BE2C (cell line): ENCODE data around the gene CPA3.

ENCODE experiments used
- DNase-seq: peaks from one replicate; pipeline ENCODE4 v3.0.0-alpha.2; 2020
- H3K27me3 ChIP-seq: fragments of 250-450 bp; sonication (Bioruptor Pico); 2 replicates; pipeline ENCODE4 v1.5.1; 2020; ENCODE audit warnings: mild to moderate bottlenecking
- H3K36me3 ChIP-seq: fragments of 250-450 bp; sonication (Bioruptor Pico); 2 replicates; pipeline ENCODE4 v1.5.1; 2020; ENCODE audit warnings: mild to moderate bottlenecking
- H3K4me1 ChIP-seq: fragments of 250-450 bp; sonication (Bioruptor Pico); 2 replicates; pipeline ENCODE4 v1.5.1; 2020
- H3K4me3 ChIP-seq: 2 replicates; pipeline ENCODE4 v1.5.1; 2011; ENCODE audit warnings: low read depth, low read length
- H3K9me3 ChIP-seq: fragments of 250-450 bp; sonication (Bioruptor Pico); 2 replicates; pipeline ENCODE4 v1.5.1; 2020
- TF ChIP-seq, protein P1 (sequence below): IDR thresholded peaks from 2 replicates; pipeline ENCODE4 v1.5.1; 2012; ENCODE audit warnings: mild to moderate bottlenecking, low read depth, low read length

CPA3 gene

GRCh38 chr3:148925845-148926244 lies 60.7 kb downstream of the CPA3 start:
- Histone ChIP-seq H3K9me3 (no peaks in the 10 kb centered on the region), H3K4me1 (no peaks in the 10 kb centered on the region), H3K27me3 (peaks cover 5% of the 10 kb centered on the region; the same call in 1 of the 2 replicates), H3K36me3 (no peaks in the 10 kb centered on the region), H3K4me3 (no peak overlapping the region)
- no peak for DNase-seq
- TF ChIP-seq, protein P1, sequence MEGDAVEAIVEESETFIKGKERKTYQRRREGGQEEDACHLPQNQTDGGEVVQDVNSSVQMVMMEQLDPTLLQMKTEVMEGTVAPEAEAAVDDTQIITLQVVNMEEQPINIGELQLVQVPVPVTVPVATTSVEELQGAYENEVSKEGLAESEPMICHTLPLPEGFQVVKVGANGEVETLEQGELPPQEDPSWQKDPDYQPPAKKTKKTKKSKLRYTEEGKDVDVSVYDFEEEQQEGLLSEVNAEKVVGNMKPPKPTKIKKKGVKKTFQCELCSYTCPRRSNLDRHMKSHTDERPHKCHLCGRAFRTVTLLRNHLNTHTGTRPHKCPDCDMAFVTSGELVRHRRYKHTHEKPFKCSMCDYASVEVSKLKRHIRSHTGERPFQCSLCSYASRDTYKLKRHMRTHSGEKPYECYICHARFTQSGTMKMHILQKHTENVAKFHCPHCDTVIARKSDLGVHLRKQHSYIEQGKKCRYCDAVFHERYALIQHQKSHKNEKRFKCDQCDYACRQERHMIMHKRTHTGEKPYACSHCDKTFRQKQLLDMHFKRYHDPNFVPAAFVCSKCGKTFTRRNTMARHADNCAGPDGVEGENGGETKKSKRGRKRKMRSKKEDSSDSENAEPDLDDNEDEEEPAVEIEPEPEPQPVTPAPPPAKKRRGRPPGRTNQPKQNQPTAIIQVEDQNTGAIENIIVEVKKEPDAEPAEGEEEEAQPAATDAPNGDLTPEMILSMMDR, result no peak

- no peak for DNase-seq
- Histone ChIP-seq H3K36me3 (no peaks in the 10 kb centered on the region), H3K4me1 (no peaks in the 10 kb centered on the region), H3K9me3 (no peaks in the 10 kb centered on the region), H3K27me3 (peaks cover 5% of the 10 kb centered on the region; the same call in 1 of the 2 replicates), H3K4me3 (no peak overlapping the region)
- TF ChIP-seq, protein P1, result no peak
Observed at GRCh38 chr3:148930752-148931151, 65.7 kb downstream of the CPA3 start.

DNA sequence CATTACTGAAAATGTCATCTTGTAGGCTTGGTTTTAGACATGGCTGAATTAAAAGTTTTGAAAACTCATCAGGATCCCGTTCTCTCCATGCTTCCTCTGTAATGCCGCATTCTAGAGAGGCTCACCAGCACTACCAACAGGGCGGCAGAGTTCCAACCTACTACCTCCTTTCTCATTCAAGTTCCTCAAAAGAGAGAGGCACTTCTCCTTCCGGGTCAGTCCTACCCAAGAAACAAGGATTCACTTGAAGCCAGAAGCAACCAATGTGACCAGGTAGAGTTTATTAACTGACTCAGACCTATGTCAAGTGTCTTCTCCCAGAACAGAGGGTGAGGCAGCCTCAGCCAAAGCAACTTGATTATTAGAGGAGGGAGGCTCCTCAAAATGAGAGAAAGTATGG lies 66.5 kb downstream of the CPA3 start:
- no peak overlapping the region for H3K4me3 ChIP-seq
- TF ChIP-seq, protein P1, result 0 out of 2 replicates have a peak, but pooled peaks have one; percentile 16
- H3K4me1 ChIP-seq, result no peaks in the 10 kb centered on the region
- H3K9me3 ChIP-seq, result no peaks in the 10 kb centered on the region
- no peaks in the 10 kb centered on the region for H3K27me3 ChIP-seq
- DNase-seq, result no peak
- H3K36me3 ChIP-seq, result no peaks in the 10 kb centered on the region

DNA sequence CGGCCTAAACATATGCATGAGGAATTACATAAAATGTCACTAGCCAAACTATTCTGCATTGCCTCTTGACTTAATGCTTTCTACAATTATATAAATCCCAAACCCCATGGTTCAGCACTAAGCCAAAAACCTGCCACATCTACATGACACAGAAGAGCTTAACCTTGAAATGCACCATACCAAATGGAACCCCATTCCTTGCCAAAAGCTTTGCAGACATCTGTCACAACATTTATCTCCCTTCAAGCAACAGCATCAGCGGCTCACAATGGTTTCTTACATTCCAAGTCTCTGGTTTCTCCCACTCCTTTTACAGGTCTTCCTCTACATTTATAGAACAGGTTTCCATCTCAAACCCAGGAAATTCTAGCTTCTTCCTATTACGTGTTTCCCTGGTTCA lies 67.9 kb downstream of the CPA3 start:
- no peak for DNase-seq
- H3K9me3 ChIP-seq, result no peaks in the 10 kb centered on the region
- TF ChIP-seq, protein P1, result no peak
- no peaks in the 10 kb centered on the region for H3K27me3 ChIP-seq
- no peak overlapping the region for H3K4me3 ChIP-seq
- H3K36me3 ChIP-seq, result no peaks in the 10 kb centered on the region
- H3K4me1 ChIP-seq, result no peaks in the 10 kb centered on the region

GRCh38 chr3:148937467-148938255 lies 72.6 kb downstream of the CPA3 start:
- no peaks in the 10 kb centered on the region for H3K9me3 ChIP-seq
- TF ChIP-seq, protein P1, result no peak
- no peak for DNase-seq
- H3K4me3 ChIP-seq, result no peak overlapping the region
- no peaks in the 10 kb centered on the region for H3K4me1 ChIP-seq
- H3K27me3 ChIP-seq, result no peaks in the 10 kb centered on the region
- H3K36me3 ChIP-seq, result no peaks in the 10 kb centered on the region

DNA sequence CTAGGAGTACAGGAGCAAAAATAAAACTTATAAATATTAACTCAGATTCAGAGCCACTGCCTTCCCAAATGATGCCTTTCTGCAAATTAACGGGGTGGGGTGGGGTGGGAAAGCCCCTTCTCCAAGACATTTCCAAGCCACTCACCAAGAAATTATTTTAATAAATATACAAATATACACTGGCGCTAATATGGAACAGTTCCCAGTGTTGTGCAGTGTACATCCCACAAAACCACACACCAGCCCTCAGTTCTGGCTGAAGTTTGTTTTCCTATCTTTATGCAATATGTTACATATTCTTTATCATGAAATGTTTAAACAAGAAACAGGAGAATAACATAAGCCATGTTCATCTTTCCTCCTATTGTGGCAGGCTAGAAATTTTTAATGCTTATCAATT lies 73.2 kb downstream of the CPA3 start:
- Histone ChIP-seq H3K36me3 (no peaks in the 10 kb centered on the region), H3K9me3 (no peaks in the 10 kb centered on the region), H3K4me3 (no peak overlapping the region), H3K4me1 (no peaks in the 10 kb centered on the region), H3K27me3 (no peaks in the 10 kb centered on the region)
- TF ChIP-seq, protein P1, result no peak
- no peak for DNase-seq
